ENCODE data around the gene SEMA5A.

Gene SEMA5A

DNA sequence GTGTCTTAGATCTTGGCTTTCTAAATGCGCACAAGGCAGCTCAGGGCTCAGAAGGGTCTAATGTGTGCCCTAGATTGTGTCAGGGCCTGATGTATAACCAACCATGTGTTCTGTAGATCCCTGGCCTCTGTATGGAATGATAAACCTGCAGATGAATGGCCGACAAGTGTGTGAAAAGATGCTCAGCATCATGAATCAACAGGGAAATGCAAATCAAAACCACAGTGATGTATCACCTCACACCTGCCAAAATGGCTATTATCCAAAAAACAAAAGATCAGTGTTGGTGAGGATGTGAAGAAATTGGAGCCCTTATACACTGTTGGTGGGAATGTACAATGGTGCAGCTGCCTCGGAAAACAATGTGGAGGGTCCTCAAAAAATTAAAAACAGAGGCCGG is 489.8 kb downstream of the SEMA5A start:
- DNase-seq (ENCODE audit: low read depth), result no peak

DNA sequence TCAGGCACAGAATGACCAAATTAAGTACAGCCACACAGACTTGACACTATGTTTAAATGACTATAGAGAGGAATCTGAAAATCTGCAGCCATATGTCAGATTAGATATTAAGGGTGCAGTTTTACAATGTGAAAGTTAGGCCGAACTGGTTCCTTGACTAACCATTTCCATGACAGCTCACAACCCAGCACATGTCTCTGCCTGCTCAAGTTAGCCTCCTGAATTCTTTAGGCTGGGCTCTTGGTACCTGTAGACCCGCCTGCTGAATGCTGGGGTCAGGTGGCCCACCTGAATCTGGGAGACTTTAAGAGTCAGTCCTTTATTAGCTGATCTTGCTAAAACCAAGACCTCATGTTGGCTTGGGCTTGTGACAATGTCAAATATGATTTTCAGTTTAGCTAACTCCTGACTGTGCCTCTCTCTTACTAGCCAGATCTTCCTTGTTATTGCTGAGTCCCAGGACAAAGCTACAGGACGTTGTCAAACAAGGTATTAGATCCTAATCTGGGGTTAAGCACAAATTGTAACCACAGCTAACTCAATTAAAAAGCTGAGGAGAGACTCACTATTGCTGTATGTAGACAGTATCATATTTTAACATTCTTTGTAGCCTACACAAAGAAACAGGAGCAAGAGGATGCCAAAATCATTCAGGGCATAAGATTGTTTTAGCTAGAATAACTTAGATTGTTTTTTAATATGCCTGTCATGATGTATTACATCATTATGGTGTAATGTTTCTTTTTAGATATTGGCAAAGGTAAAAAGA is 490.9 kb downstream of the SEMA5A start:
- DNase-seq (ENCODE audit: low read depth), result no peak

DNA sequence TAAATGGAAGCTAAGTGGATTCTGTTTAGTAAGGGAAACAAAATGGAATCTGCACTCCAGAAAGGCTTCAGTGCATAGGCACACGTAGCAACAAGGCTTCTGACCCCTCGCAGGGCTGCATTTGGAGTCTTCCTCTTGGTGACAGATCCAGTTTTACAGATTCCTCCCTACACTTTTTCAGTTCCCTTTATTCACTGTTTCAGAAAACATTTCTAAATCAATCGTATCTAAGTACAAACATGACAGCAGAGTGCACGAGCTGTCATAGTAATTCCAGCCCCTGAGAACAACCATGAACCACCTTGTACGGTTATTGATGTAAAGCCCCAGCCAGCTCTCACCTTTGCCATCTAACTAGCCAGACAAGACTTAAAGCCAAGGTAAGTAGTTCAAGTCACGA is 491.6 kb downstream of the SEMA5A start:
- DNase-seq (ENCODE audit: low read depth), result no peak

DNA sequence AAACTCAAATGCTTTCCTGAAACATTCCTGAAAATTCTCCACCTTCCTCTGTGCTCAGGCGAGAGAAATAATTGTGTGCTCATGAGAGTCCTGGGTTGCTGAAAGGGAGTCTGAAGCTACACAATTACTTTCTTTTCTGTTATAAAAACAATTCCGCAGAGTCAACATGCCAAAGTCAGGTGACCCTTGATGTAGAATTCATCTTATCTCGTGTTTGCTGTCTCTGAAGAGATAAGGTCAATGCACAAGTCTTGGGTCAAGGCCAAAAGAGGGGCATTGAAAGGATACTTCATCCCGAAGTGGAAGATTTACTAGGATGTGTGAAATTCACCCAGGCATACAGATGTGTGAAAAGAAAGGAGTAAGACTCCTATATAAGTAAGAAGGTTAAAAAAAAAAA is 493.5 kb downstream of the SEMA5A start:
- no peak for DNase-seq (ENCODE audit: low read depth)

DNA sequence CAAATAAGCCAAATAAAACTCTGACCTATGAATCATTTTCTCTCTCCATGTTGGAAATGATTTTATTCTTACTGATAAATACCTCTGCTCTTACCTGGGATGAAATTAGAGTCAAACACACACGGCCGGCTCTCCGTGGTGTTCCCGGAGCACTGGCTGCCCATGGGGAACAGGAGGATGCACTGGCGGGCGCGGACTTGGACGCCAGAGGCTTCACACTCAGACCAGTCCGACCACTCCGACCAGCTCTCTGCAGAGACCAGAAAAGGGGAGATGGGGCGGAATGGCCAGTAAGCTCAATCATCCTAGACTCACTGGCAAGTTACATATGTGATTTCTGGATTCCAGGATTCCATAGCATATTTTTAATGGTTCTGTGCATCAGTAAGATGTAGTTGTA is 494.1 kb downstream of the SEMA5A start:
- DNase-seq (ENCODE audit: low read depth), result no peak

DNA sequence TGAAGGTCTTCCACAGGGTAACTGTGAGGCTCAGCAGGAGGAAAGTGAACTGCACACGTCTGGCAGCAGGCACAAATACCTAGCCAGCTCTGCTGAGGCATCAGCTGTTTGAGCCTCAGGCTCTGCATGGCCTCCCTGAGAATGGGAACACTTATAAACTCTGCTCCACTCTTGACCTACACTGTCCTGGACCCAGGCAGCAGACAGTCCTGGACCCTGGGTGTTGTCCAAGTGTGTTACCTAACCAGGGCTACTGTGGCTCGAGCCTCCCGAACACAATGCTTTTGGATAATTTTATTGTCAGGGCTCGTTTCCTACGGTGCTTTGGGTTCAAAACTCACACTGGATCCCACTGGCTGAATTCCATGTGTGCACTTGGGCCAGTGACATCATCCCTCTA is 497.9 kb downstream of the SEMA5A start:
- no peak for DNase-seq (ENCODE audit: low read depth)

DNA sequence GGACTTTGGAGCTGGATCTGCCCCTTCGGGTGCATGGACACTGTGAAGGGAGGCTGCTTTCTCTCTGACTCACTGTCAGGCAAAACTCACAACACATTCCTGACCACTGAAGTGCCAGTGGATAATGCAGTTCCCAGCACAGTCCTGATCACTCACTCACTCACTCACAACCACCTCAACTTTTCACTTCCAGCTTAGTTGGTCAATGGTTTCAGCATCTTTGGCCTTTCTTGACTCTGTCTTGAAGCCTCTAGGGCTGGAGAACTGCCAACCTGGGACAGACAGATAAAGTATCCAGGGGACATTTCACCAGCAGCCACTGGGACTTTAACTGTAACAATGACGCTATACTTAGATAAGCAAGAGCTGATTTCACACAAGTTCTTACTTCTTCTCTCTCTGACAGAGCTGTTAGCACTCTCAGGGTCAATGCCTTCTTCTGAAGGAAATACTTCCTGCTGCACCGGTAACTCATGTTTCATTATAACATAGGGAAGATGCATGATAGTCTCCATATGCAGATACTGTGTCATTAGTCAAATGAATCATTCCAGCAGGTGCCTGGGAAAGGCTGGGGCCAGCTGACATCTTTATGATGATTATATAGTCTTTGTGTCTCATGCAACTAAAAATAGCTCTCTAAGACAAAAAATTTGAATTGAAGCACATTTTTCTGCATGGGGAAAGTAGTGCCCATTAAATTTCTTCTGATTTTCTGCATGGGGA is 499.0 kb downstream of the SEMA5A start:
- no peak for DNase-seq (ENCODE audit: low read depth)

DNA sequence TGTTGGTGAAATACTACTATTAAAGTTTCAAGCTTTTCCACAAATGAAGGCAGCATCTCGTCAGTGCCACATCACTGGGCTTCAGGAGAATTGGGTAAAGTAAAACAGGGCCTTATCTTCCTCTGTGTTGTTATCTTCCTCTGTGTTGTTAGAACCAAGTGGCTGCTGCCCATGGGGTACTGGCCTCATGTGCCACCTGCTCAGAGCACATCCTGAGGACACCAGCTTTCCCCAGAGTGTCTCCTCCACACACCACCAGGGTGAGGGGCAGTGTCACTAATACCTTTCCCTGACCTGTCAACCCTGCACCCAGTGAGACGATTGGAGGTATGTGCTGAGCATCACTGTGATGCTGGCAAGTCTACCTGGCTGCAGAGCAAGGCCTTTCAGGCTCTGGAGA is 499.9 kb downstream of the SEMA5A start:
- no peak for DNase-seq (ENCODE audit: low read depth)

DNA sequence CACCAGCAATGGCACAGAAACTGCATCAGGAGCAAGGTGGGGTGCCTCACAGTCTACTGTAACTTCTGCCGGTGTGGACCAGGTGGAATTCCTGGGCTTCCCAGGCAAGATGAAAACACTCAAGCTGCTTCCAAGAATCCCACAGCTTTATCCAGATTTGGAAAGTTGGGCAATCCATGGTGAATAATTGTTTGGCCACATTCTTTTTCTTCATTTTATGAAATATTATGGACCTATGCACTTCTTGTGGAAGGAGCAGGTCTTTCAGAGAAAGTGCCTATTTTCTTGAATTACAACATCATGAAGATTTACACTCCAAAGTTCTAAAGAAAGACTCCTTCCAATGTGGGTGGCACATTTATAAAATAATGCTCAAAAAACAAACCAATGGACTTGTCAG is 503.6 kb downstream of the SEMA5A start:
- DNase-seq (ENCODE audit: low read depth), result no peak

DNA sequence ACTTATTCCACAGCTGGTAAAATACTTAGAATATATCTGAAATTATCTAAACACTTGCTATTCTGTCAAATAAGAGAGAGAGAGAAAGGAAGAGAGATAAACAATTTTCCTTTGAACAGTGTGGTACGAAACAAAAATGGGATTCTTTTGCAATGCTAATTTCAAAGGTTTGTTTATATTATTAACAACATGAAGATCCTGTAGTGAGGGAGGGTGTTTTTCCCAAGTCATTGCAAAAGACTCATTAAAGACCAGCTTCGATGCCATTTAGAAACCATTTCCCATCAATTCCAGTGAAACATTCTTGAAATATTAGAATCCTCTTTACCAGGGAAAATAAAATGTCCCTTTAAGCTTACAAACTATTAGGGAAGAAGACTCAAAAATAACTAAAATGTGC is 505.4 kb downstream of the SEMA5A start:
- no peak for DNase-seq (ENCODE audit: low read depth)

DNA sequence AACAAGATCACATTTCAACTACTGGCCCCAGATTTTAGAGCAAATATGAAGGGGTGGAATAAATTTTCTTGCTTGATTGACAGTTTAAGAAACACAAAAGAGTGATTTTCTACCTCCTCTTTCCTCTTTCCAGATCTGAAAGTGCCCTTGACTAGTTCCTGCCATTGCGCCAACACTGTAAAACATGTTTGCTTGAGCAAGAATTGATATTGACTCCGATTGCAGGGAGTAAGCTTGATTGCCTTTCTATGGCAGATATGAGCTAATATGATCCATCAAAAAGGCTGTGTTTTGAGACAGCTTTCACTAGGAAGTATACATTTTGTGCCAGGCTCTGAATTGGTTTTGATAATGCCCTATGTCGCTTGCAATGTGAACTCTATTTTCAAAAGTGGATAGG is 508.8 kb downstream of the SEMA5A start:
- no peak for DNase-seq (ENCODE audit: low read depth)

DNA sequence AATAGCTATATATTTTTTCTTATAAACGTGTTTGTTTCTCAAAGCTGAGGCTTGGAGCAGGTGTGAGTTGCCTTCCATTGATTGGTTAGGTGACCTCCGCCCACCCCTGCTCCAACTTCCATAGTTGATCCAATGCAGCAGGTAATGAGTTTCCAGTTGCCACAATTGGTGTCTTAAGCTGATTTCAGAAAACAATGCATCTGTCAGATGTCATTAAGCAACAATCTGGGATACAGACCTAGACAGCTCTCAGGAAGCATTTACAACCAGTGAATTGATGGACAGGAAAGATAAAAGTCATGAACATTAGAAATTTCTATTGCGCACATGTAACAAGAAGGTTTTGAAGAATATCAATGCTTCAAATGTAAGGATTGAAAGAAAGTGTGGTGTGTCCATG is 510.5 kb downstream of the SEMA5A start:
- no peak for DNase-seq (ENCODE audit: low read depth)

DNA sequence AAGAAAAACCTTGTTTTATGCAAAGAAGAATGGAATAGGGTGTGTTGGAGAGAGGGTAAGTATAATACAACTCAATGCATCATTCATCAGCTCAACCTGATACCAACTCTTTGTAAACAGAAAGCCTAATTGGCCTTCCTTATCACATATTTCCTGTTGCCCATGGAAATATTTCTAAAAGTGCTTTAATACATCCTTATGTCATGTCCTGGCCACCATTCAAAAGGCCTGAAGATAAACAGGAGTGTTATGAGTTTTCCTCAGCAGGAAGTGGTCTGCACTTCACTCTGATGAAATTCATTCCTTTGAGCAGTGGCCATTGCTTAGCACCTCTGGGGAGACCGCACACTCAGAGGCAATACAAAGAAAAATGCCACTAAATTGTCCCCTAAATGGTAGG is 511.2 kb downstream of the SEMA5A start:
- DNase-seq (ENCODE audit: low read depth), result no peak

DNA sequence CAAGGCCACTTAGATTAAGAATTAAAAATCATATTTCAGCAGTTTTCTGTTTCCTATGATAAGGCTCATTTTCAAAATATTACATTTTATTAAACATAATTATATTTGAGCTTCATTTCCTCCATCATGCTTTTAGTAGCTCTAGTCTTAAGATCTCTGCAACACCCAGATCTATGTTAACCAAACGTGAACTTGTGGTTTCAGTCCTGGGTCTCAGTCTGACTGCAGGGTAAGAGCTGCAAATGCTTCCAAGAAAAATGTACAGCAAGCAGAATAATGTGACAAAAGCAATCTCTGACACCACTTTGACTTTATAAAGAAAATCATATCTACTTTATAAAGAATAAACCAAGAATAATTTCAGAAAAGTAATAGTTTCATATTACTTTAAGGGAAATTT is 512.4 kb downstream of the SEMA5A start:
- no peak for DNase-seq (ENCODE audit: low read depth)

DNA sequence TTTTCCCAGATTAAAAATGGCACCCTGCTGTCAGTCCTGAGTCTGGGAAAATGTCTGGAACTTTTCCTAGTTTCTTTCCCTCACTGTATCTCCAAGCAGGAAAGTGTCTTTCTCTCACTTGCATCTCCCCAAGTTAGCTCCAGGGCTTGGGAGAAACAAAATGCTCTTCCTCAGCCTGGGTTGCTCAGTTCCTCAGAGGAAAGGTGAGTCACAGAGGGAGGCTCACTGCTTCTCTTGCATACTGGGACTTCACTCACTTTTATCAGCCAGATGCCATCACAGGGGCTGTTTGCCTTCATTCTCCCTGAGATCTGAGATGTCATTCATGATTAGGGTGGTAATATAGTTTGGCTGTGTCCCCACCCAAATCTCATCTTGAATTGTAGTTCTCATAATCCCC is 519.9 kb downstream of the SEMA5A start:
- no peak for DNase-seq (ENCODE audit: low read depth)

DNA sequence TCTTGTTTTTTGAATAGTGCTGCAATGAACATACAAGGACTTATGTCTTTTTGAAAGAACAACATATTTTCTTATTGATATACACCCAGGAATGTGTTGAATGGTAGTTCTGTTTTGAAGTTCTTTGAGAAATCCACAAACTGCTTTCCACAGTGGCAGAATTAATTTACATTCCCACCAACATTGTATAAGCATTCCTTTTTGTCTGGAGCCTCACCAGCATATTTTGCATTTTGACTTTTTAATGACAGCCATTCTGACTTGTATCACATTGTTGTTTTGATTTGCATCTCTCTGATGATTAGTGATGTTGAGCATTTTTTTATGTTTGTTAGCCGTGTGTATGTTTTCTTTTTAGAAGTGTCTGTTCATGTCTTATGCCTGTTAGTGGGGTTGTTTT is 524.9 kb downstream of the SEMA5A start:
- no peak for DNase-seq (ENCODE audit: low read depth)

DNA sequence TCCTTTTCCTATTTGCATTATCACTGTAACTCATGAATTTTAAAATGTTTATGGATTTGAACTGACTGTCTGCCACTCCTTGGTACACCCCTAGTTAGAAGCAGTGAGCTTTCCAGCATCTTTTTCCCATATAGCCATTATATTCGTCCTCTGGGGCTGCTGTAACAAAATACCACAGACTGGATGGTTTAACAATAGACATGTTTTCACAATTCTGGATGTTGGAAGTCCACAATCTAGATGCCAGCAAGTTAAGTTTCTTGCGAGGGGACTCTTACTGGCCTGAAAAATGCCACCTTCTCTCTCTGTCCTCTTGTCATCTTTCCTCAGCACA is 530.0 kb downstream of the SEMA5A start:
- no peak for DNase-seq (ENCODE audit: low read depth)

DNA sequence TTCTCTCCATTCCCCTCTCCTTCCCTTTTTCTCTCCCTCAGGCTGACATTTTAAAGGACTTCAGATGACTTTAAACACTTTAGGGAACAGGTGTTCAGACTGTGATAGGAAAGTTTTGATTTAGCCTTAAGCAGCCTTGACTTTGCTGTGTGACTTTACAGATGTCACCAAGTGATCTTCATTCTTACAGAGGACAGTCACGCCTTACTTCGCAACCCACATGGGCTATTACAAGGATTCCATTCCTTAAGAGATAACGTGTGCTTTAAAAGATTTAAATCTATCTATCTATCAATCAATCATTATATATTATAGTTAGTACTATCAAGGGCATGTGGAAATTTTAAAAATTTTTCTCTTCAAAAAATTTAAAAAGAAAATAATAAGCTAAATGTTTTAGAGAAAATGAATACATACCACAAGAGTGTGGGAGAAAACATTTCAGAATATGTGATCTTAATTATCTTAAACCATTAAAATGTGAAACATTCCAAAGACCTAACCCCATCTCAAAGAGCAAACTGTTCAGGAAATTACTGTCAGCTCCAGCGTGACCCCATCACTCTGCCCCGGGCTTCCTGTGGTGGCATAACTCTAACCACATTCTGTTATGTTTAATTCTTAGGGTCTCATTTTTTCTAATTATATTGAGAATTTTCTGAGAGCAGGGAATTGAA is 530.5 kb downstream of the SEMA5A start:
- DNase-seq (ENCODE audit: low read depth), result no peak

DNA sequence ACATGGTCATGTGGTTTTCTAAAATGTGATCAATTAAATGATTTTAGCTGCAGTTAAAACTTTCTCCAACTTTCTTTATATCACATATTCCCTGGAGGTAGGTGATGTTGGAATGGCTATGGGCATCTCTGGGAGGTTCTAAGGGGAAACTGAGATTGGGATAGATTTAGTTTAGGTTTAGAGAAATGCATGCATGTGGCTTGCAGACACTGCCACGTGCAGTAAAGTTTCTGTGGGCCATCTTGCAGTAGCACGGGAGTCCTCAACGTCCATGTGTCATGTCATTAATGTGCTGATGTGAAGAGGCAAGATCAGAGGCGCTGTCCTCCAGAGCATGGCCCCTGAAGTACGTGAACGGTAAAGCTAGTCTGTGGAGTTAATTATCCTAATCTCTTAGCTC is 532.7 kb downstream of the SEMA5A start:
- no peak for DNase-seq (ENCODE audit: low read depth)

DNA sequence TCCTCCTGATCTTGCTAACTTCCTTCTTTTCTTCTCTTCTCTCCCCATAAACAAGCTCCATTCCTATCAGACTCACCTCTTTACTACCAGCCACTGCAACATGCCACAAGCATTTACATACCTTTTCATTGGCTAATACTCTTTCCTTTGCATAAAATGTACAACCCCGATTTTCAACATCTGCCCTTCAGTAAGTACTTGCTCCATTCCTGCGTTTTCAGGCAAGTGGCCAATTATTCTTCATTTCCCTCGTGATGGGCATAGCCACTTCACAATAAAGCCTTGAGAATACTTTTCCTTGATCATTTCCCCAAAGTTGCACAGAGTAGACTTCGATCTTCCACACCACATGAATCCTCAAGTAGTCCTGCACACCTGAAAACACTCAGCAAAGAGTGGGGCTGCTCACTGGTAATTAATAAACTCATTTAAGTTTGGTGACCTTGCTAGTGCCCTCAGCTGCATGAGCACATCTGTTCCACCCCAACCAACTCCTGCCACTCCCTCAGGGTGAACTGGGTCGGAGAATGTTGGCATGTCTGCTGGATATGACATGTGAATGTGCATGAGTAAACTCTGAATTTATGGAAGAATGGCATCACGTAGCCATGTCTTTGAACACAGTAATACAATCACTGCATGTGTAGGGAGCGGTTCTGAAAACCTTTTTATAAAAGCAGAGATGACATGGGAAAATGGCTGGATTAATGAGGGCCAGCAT is 535.8 kb downstream of the SEMA5A start:
- no peak for DNase-seq (ENCODE audit: low read depth)

DNA sequence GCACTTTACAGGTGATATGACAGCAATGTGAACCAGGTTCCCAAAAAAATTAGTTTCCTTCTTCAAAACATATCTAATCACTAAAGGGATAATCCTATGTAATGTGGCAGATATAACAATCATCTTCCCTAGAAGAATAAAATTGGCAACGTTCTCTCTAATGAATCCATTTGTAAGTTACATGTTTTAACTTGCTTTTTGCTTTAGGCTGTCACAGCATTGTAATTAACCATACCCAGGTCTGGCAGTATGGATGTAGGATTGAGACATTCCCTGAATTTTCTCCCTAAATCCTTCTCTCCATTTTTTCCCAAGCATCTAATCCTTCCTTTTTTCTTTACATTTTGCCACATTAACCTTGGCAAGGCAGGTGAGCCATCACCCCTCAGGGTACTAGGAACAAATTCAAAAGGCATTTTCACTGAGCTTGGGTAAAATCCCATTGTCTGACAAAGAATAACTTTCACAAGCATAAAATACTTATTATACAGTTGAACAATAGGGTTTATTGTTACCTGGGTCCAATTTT is 548.3 kb downstream of the SEMA5A start:
- DNase-seq (ENCODE audit: low read depth), result no peak

DNA sequence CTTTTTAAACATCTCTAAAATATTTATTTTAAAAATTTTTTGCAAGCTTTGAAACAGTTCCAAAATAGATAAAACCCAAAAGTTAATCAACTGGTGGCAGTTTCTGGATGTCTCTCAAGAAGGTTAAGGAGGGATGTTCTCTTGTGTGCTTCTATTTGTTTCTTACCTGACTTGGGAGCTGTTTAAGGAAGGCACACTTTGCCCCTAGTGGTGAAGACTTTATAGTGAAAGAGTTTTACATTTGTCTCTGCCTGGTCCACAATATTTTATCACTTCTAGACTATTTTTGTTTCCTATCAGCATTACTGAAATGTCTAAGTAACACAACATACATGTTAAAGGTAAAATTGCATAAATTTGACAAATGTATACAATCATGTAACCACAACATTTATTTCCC is 552.8 kb downstream of the SEMA5A start:
- no peak for DNase-seq (ENCODE audit: low read depth)

All from activated T-helper 1 cell treated with Interleukin-2 at 50 U/mL for 16 hours (primary cell).